K562 (cell line): Measurements from ENCODE around the gene NRDE2. TPM values are rescaled to one million over a fixed set of nuclear protein-coding genes. Genes with fewer than 3 reads are reported as not detected.

Experiments used
- ATAC-seq: fragments of 200-7000 bp; cut with Tn5 transposase; 3 replicates; pipeline ENCODE4 v1.9.1; 2020; ENCODE audit warnings: moderate library complexity
- BruUV-seq: library from RNA; stranded (reverse); fragments of 400-500 nt; replicated peaks from 2 replicates; lab custom pipeline; 2021; lab: Mats Ljungman, UMichigan
- CTCF ChIA-PET: fragments of 300-600 bp; formaldehyde crosslinking; extraction: SDS; loops from one replicate; lab custom pipeline; 2021; ENCODE audit warnings: low intra/inter-chr PET ratio; lab: Yijun Ruan, JAX
- POLR2A ChIA-PET: fragments of 300-600, 350-650 bp; sonication (Branson Sonifier 250); formaldehyde crosslinking; extraction: SDS; loops from one replicate; lab custom pipeline; 2021; ENCODE audit warnings: antibody characterized with exemption, inconsistent platforms; lab: Yijun Ruan, JAX
- DNase-seq, 4 experiments: peaks; one replicate each; pipeline versions ENCODE4 v3.0.0 to v3.0.0-alpha.2; 2011 to 2018; ENCODE audit warnings: low spot score in 3 of 4, mixed read lengths in 3 of 4; ENCODE audit errors: extremely low read depth in 1 of 4
- FAIRE-seq: peaks from 2 replicates; lab custom pipeline; 2011; peaks lifted over from hg19 to GRCh38; lab: Jason Lieb, UNC
- H2AFZ ChIP-seq: 2 replicates; pipeline ENCODE4 v1.6.0; 2011; ENCODE audit warnings: low read depth, low read length, control low read depth, inconsistent platforms
- H3K27ac ChIP-seq: fragments of 200-600 bp; 3 replicates; pipeline ENCODE4 v1.8.0; 2011; ENCODE audit warnings: low read depth, mild to moderate bottlenecking, control low read depth, inconsistent platforms, low read length, moderate library complexity, mixed read lengths; ENCODE audit errors: extremely low read depth
- H3K27me3 ChIP-seq, 2 experiments: fragments of 300-600 bp in 1 of 2; 2 replicates in 1 of 2; 3 replicates in 1 of 2; pipeline versions ENCODE4 v1.6.0 to v1.8.0; 2011; ENCODE audit warnings: inconsistent platforms in 2 of 2, low read length in 2 of 2, mild to moderate bottlenecking in 1 of 2, mixed read lengths in 1 of 2, moderate library complexity in 1 of 2; ENCODE audit not compliant: control insufficient read depth in 2 of 2, insufficient read depth in 2 of 2
- H3K36me3 ChIP-seq: fragments of 300-600 bp; 3 replicates; pipeline ENCODE4 v1.8.0; 2011; ENCODE audit warnings: mild to moderate bottlenecking, low read length, inconsistent platforms; ENCODE audit not compliant: control insufficient read depth, insufficient read depth
- H3K4me1 ChIP-seq, 2 experiments: fragments of 200-600 bp in 1 of 2; replicated peaks in 1 of 2; 2 replicates in 1 of 2; 3 replicates in 1 of 2; pipeline versions ENCODE4 v1.5.1 to v1.8.0; 2011; ENCODE audit warnings: inconsistent platforms in 2 of 2, low read length in 2 of 2, mild to moderate bottlenecking in 1 of 2, mixed read lengths in 1 of 2, moderate library complexity in 1 of 2; ENCODE audit not compliant: control insufficient read depth in 2 of 2, insufficient read depth in 2 of 2
- H3K4me2 ChIP-seq: 2 replicates; pipeline ENCODE4 v1.6.1; 2011; ENCODE audit warnings: low read length, control low read depth, inconsistent platforms, mixed read lengths; ENCODE audit not compliant: insufficient read depth
- H3K4me3 ChIP-seq: fragments of 200-600 bp; sonication (generic), shearing (Covaris generic); 2 replicates; pipeline ENCODE4 v1.5.1; 2016; ENCODE audit warnings: control low read depth, inconsistent platforms
- H3K79me2 ChIP-seq: fragments of 200-600 bp; 3 replicates; pipeline ENCODE4 v1.8.0; 2011; ENCODE audit warnings: low read length, inconsistent platforms; ENCODE audit not compliant: control insufficient read depth, insufficient read depth
- H3K9ac ChIP-seq, 2 experiments: 2 replicates each; pipeline versions ENCODE4 v1.6.0 to v1.6.1; 2011; ENCODE audit warnings: low read depth in 2 of 2, low read length in 2 of 2, control low read depth in 1 of 2, inconsistent platforms in 1 of 2, mild to moderate bottlenecking in 1 of 2, mixed read lengths in 1 of 2; ENCODE audit not compliant: insufficient read depth in 1 of 2
- H3K9me1 ChIP-seq: one replicate; pipeline ENCODE4 v1.6.0; 2011; ENCODE audit warnings: inconsistent platforms, mild to moderate bottlenecking, low read length, moderate library complexity; ENCODE audit not compliant: control insufficient read depth, insufficient read depth
- H3K9me3 ChIP-seq: replicated peaks from 2 replicates; pipeline ENCODE4 v1.5.1; 2011; ENCODE audit warnings: low read depth, low read length, inconsistent platforms; ENCODE audit not compliant: control insufficient read depth, insufficient read depth
- H4K20me1 ChIP-seq: replicated peaks from 2 replicates; pipeline ENCODE4 v1.6.1; 2011; ENCODE audit warnings: low read length, inconsistent platforms, mixed read lengths; ENCODE audit not compliant: control insufficient read depth, insufficient read depth
- BCOR ChIP-seq: fragments of 450-650 bp; IDR thresholded peaks from 2 replicates; pipeline ENCODE4 v1.6.1; 2016
- CBX8 ChIP-seq: fragments of 200-600 bp; sonication (generic); IDR thresholded peaks from 2 replicates; pipeline ENCODE4 v1.6.1; 2012; ENCODE audit warnings: borderline replicate concordance, mixed run types, low read depth, mild to moderate bottlenecking, moderate library complexity, mixed read lengths, low read length, control low read depth, inconsistent platforms; ENCODE audit not compliant: poor library complexity, severe bottlenecking; ENCODE audit errors: extremely low read depth
- HMG20B ChIP-seq: fragments of 250-450 bp; sonication (Bioruptor Pico); IDR thresholded peaks from 2 replicates; pipeline ENCODE4 v1.5.0; 2021; ENCODE audit warnings: mild to moderate bottlenecking
- MYBL2 ChIP-seq, 2 experiments: fragments of 450-650 bp in 1 of 2; sonication (generic) in 1 of 2; formaldehyde crosslinking in 1 of 2; IDR thresholded peaks; 2 replicates each; pipeline versions ENCODE4 v1.6.1 to v1.8.1; 2017 to 2022; ENCODE audit warnings: borderline replicate concordance in 1 of 2, inconsistent platforms in 1 of 2, low read depth in 1 of 2, mild to moderate bottlenecking in 1 of 2, missing genetic modification reagents in 1 of 2, moderate library complexity in 1 of 2
- NEUROD1 ChIP-seq: fragments of 150-350 bp; IDR thresholded peaks from 2 replicates; pipeline ENCODE4 v1.6.1; 2014; ENCODE audit warnings: borderline replicate concordance, low read length, low read depth; ENCODE audit not compliant: partially characterized antibody
- NR1H2 ChIP-seq: sonication (generic); formaldehyde crosslinking; IDR thresholded peaks from 2 replicates; pipeline ENCODE4 v1.4.0; 2020; ENCODE audit warnings: mild to moderate bottlenecking, missing genetic modification reagents
- PHF21A ChIP-seq: fragments of 450-650 bp; IDR thresholded peaks from 2 replicates; pipeline ENCODE4 v1.6.1; 2017; ENCODE audit warnings: low read depth, borderline replicate concordance
- RAD51 ChIP-seq: fragments of 450-650 bp; IDR thresholded peaks from 2 replicates; pipeline ENCODE4 v1.7.1; 2016; ENCODE audit warnings: low read depth, mild to moderate bottlenecking, borderline replicate concordance
- SNIP1 ChIP-seq: fragments of 450-650 bp; IDR thresholded peaks from 2 replicates; pipeline ENCODE4 v1.7.1; 2017; ENCODE audit warnings: low read depth, mild to moderate bottlenecking
- TRIM24 ChIP-seq, 2 experiments: fragments of 450-650 bp; IDR thresholded peaks; 2 replicates each; pipeline ENCODE4 v1.6.1; 2016
- TRIM28 ChIP-seq: fragments of 450-650 bp; IDR thresholded peaks from 2 replicates; pipeline ENCODE4 v1.6.1; 2017
- ZNF785 ChIP-seq: fragments of 250-450 bp; sonication (Bioruptor Pico); IDR thresholded peaks from 2 replicates; pipeline ENCODE4 v1.4.0; 2020; ENCODE audit warnings: mild to moderate bottlenecking
- WGBS: fragments of 100-300 bp; shearing (Covaris generic); methylation state at CpG from one replicate; pipeline ENCODE4 v1.1.6; 2016; ENCODE audit warnings: low coverage, mixed read lengths; ENCODE audit not compliant: insufficient coverage; ENCODE audit errors: missing lambda C conversion rate; 5-methylcytosine and 5-hydroxymethylcytosine counted together
- in situ Hi-C: fragments of 300-500 bp; cut with MboI; formaldehyde crosslinking; loops from 4 replicates; pipeline ENCODE4 v1.15.0; 2018; ENCODE audit warnings: inconsistent platforms, mixed read lengths
- intact Hi-C: fragments of 100-400 bp; cut with micrococcal nuclease; formaldehyde crosslinking; loops from 2 replicates; pipeline ENCODE4 v1.14.2; 2022
- polyA plus RNA-seq, 8 experiments: library from polyadenylated mRNA; depleted of rRNA in 4 of 8; stranded (reverse) in 5 of 8; unstranded in 3 of 8; fragments of >200 nt; fragmentation: Nextera tagmentation in 2 of 8; fragmentation: Illumina TruSeq in 1 of 8; extraction: Ambion mirVana in 2 of 8; extraction: Trizol in 1 of 8; gene quantifications; 2 replicates each; pipeline versions ENCODE4 v1.2.1 to v1.2.3, GENCODE V29; 2011 to 2014; ENCODE audit warnings: inconsistent platforms in 1 of 8, missing spikeins in 1 of 8
- total RNA-seq, 7 experiments: library from RNA; depleted of rRNA in 6 of 7; stranded (reverse); fragments of >200 nt in 6 of 7; fragmentation: Illumina TruSeq in 2 of 7; extraction: Trizol in 2 of 7; gene quantifications; 2 replicates each; pipeline versions ENCODE4 v1.2.1 to v1.2.3, GENCODE V29; 2011 to 2021; ENCODE audit warnings: low replicate concordance in 1 of 7
- TF ChIP-seq, protein P1 (sequence below): sonication (generic); formaldehyde crosslinking; IDR thresholded peaks from 2 replicates; pipeline ENCODE4 v1.8.1; 2023; ENCODE audit warnings: mild to moderate bottlenecking, missing genetic modification reagents
- TF ChIP-seq, protein P2 (sequence below): fragments of 250-450 bp; sonication (Bioruptor Pico); IDR thresholded peaks from 2 replicates; pipeline ENCODE4 v1.5.0; 2021

NRDE2 gene
- total and polyA plus RNA-seq, 9 of the 15 experiments (the other 6 are each of a cell fraction or from before 2014, with no cell fraction given), result 3.3 to 15.0 (median 8.4) TPM

DNA sequence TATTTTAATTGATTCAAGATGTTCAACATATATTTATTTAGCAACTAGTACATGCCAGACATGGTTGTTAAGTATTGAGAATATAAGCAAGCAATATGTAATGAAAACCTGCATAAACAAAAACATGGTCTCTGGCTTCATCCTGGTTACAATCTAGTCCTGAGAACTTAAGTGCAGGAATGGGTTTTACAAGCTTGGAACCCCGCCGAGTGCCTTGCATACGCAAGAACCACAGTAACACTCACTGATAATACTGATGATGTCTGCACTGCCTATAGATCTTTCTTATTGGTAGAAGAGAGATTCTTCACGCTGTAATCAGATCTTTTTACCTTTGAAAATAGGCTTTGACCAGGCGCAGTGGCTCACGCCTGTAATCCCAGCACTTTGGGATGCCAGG is 42.1 kb upstream of the NRDE2 start:
- Histone ChIP-seq H2AFZ (no peak overlapping the region), H3K4me2 (no peak overlapping the region), H3K27ac (no peak overlapping the region), H4K20me1 (no peaks in the 10 kb centered on the region), H3K4me3 (no peak overlapping the region), H3K79me2 (no peaks in the 10 kb centered on the region), H3K27me3 (no peaks in the 10 kb centered on the region), H3K9me1 (no peaks in the 10 kb centered on the region), H3K4me1 (peaks cover 4 to 8% of the 10 kb centered on the region in 2 experiments; a peak in 4 of 5 replicates), H3K36me3 (no peaks in the 10 kb centered on the region), H3K9me3 (no peaks in the 10 kb centered on the region), H3K9ac (no peak overlapping the region)
- FAIRE-seq, result no peak
- intact Hi-C loops (no loop called here), in situ Hi-C loops (no loop called here)
- no TSS peak for BruUV-seq
- POLR2A ChIA-PET, result interaction anchor here (1.5 kb wide), 1 partner anchor 10 kb away, joined by 5 read pairs; no protein-coding TSS in a partner anchor
- no peak for ATAC-seq
- no peak for DNase-seq
- CTCF ChIA-PET, result no interaction called here
- TF ChIP-seq NR1H2 (CRISPR knock-in tag) (no peak), ZNF785 (CRISPR knock-in tag) (no peak), NEUROD1 (no peak), BCOR (no peak), PHF21A (no peak), CBX8 (no peak), TRIM24 (IDR thresholded peaks at IDR 0.05) (no peak), RAD51 (no peak), TRIM28 (no peak), SNIP1 (no peak), HMG20B (no peak), MYBL2 (IDR thresholded peaks at IDR 0.05; ENCODE audit: low read depth) (no peak), MYBL2 (CRISPR knock-in tag; IDR thresholded peaks at IDR 0.05; ENCODE audit: borderline replicate concordance) (no peak)
- TF ChIP-seq, protein P1, sequence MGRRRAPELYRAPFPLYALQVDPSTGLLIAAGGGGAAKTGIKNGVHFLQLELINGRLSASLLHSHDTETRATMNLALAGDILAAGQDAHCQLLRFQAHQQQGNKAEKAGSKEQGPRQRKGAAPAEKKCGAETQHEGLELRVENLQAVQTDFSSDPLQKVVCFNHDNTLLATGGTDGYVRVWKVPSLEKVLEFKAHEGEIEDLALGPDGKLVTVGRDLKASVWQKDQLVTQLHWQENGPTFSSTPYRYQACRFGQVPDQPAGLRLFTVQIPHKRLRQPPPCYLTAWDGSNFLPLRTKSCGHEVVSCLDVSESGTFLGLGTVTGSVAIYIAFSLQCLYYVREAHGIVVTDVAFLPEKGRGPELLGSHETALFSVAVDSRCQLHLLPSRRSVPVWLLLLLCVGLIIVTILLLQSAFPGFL (CRISPR knock-in tag), result no peak
- TF ChIP-seq, protein P2, sequence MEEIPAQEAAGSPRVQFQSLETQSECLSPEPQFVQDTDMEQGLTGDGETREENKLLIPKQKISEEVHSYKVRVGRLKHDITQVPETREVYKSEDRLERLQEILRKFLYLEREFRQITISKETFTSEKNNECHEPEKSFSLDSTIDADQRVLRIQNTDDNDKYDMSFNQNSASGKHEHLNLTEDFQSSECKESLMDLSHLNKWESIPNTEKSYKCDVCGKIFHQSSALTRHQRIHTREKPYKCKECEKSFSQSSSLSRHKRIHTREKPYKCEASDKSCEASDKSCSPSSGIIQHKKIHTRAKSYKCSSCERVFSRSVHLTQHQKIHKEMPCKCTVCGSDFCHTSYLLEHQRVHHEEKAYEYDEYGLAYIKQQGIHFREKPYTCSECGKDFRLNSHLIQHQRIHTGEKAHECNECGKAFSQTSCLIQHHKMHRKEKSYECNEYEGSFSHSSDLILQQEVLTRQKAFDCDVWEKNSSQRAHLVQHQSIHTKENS (CRISPR knock-in tag), result no peak
- 40% methylated on average over 4 of the region's 6 CpGs for WGBS
